ENCODE results near the gene FOXD4L1.
"Not testable (repeated sequence)": the region's sequence is repeated elsewhere in the genome, so short reads cannot be mapped to it uniquely, and the experiment has no call there.

The FOXD4L1 gene

GRCh38 chr2:113524986-113525385 lies 26.5 kb downstream of the FOXD4L1 start:
- not testable (repeated sequence) for DNase-seq (ENCODE audit: low read depth in 2 of 2)

- not testable (repeated sequence) for DNase-seq (ENCODE audit: low read depth in 2 of 2)
These were observed 29.0 kb downstream of the FOXD4L1 start for GRCh38 chr2:113527350-113528045.

DNA sequence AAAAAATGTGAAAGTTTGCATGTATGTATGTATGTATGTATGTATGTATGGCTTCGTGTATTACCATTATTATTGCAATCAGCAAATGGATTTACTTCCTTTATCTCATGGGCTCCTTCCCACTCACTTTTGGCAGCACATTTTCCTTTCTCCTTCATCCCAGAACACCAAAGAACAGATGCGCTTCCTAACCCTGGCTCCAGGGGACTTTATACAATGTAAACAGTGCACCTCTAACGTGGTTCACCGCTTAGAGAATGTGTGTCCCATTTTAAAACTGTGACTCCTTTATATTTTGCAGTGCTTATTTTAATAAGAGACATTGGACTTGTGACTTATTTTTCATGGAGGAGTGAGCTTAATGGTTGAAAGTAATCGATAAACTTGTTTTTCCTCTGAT lies 29.7 kb downstream of the FOXD4L1 start:
- not testable (repeated sequence) for DNase-seq (ENCODE audit: low read depth in 2 of 2)

- DNase-seq (ENCODE audit: low read depth in 2 of 2), result not testable (repeated sequence)
These were observed 30.4 kb downstream of the FOXD4L1 start for GRCh38 chr2:113528904-113529303.

DNA sequence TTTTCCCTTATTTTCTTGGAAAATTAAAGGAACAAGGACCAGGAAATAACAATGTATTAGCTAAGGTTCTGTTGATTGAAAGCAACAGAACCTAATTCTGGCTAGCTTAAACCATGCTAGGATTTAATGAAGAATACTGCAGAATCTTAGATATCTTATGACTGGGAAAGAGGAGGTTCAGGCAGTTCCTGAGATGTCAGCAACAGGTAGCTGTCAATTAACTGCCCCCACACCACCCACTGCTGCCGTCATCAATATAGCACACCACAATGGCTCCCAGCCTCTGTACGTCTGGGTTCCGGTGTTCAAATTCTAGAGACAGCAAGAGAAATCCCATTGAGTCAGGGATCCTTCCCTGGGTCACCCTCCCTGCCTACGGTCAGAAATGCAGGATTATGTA lies 34.5 kb downstream of the FOXD4L1 start:
- not testable (repeated sequence) for DNase-seq (ENCODE audit: low read depth in 2 of 2)

GRCh38 chr2:113536573-113536972 lies 38.1 kb downstream of the FOXD4L1 start:
- not testable (repeated sequence) for DNase-seq (ENCODE audit: low read depth in 2 of 2)

GRCh38 chr2:113540834-113541203 lies 42.4 kb downstream of the FOXD4L1 start:
- not testable (repeated sequence) for DNase-seq (ENCODE audit: low read depth in 2 of 2)

GRCh38 chr2:113541204-113541975 lies 42.9 kb downstream of the FOXD4L1 start:
- DNase-seq (ENCODE audit: low read depth in 2 of 2), result not testable (repeated sequence)

DNA sequence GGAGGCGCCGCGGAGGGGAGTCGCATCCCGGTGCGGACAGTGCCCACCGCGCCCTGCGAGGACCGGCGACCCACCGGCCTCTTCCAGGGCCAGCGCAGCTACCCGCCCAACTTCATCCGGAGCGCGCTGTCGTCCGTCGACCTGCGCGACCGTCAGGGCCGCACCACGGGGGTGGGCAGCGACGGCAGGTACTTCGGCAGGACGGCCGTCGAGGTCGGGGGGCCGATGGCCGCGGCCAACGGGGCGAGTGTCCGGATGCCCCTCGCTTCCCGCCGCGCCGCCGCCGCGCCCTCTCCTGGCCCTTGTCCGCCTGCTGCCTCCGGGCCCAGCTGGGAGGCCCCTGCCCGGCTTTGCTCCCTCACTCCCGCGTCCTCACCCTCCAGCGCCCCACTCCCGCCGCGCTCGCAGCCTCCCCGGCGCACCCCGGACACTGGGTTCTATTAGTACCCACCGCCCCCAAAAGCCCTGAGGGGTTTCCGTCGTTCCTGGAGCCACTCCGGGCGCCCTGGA lies 43.6 kb downstream of the FOXD4L1 start:
- DNase-seq (ENCODE audit: low read depth in 2 of 2), result not testable (repeated sequence)

DNA sequence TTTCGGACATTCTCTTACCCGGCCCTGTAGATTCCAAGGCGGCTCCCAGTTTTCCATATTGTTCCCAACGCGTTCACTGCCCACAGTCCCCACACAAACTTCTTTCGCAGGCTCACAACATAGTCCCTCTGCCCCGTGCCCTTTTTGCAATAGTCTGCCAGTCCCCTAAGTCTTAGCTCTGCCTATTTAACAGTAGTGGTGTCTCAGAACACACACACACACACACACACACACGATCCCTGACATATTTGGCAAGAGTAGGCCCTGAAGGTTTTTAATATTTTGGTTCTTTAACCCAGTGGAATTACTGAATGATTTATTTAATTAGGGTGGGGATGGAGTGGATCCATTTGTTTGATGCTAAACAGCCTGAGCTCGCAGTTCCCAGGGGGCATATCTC lies 44.1 kb downstream of the FOXD4L1 start:
- DNase-seq (ENCODE audit: low read depth in 2 of 2), result not testable (repeated sequence)

Data from activated CD4-positive, alpha-beta T cell treated with anti-CD3 and anti-CD28 coated beads for 24 hours (primary cell).